Amniotic epithelial cell (primary cell): ENCODE measurements around the gene IGF1R.

Experiments
- DNase-seq: peaks from one replicate; pipeline ENCODE4 v3.0.0-alpha.2; 2010; ENCODE audit warnings: low read depth

The IGF1R gene

DNA sequence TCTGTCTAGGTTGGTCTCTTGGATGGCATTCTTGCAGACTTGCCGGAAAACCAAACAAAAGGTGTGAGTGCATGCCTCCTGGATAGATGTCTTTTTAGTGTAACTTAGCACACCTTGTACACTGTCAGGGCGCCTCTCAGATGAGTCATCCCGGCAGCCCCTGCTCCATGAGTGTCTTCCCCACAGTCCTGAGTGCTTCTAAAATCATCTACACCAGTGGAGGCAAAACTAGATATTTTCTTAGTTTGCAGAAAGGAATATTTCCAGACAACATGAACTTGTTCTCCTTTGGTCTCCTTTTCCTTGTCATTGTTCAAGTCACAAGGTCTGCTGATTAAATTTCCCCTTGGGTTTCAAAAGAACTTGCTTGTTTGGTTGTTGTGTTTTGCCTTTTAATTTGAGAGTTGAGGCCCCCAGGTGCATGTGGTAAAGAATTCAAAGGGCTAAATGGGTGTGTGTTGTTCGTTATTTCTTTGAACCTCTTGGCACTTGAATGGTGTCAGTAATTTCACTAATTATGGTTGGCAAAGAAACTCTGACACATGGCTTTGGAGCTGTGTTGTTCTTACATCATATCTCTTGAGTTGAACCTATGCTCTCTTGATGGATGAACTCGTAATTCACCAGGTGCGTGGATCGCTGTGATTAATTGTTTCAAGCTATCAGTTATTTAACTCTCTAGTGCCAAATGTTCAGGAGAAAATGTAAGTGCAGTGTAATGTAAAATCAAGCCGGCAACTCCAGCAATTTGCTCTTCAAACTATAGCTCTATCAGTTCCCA lies 98.2 kb downstream of the IGF1R start:
- DNase-seq, result no peak

GRCh38 chr15:98751767-98752166 lies 103.4 kb downstream of the IGF1R start:
- peak; percentile 12 for DNase-seq

- DNase-seq, result peak; percentile 58
Observed at GRCh38 chr15:98753726-98754656, 105.7 kb downstream of the IGF1R start.

DNA sequence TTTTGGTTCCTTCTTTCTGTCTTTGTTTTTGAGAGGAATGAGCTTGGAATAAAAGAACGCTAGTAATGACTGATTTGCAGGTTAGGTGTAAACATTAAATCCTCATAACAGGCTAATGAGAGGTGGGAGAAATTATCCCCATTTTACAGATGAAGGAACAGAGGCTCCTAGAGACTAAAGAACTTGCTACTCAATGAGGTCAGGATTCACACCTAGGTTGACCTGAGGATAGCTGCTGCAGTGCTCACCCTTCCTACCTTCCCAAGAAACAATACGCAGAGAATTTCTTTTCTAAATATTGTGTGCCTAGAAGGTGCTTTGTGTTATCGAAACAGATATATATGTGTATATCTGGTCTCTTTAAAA lies 106.3 kb downstream of the IGF1R start:
- no peak for DNase-seq

DNA sequence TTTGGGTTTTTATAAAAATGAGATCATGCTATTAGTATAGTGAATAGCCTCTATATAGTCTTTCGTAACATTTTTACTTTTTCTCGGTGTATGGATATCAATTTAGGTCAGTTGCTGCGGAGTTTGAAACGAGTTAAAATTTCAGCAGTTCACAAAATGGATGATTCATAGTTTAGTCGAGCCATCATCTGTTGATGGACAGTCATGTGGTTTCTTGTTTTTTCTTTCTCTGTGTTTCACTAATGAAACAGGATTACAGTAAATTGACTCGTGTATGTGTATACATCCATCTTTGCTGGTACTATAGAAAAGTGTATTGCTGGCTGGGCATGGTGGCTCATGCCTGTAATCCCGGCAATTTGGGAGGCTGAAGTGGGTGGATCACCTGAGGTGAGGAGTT lies 106.8 kb downstream of the IGF1R start:
- DNase-seq, result peak; percentile 63

GRCh38 chr15:98755781-98756180 lies 107.4 kb downstream of the IGF1R start:
- DNase-seq, result peak; percentile 29

GRCh38 chr15:98758224-98758623 lies 109.9 kb downstream of the IGF1R start:
- DNase-seq, result no peak

GRCh38 chr15:98759277-98759676 lies 110.9 kb downstream of the IGF1R start:
- no peak for DNase-seq

- no peak for DNase-seq
Observed at GRCh38 chr15:98760112-98760826, 111.9 kb downstream of the IGF1R start.

DNA sequence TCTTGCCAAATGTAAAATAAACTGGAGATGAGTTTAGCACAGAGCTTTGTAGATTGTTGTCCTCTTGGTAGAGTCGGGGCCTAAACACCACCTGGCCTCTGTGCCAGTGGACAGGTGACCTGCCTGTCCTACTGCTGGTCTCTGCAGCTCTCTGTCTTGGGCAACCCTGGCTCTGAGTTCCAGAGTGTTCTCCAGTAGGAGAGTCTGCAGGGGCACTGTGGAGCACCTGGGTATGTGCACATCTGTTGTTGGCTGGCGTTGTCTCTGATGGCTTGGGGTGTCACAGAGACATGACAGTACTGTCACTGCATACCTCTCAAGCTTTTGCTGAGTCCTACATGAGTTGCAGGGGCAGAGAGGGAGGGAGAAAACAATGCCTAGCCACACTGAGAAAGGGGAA lies 112.6 kb downstream of the IGF1R start:
- DNase-seq, result no peak

DNA sequence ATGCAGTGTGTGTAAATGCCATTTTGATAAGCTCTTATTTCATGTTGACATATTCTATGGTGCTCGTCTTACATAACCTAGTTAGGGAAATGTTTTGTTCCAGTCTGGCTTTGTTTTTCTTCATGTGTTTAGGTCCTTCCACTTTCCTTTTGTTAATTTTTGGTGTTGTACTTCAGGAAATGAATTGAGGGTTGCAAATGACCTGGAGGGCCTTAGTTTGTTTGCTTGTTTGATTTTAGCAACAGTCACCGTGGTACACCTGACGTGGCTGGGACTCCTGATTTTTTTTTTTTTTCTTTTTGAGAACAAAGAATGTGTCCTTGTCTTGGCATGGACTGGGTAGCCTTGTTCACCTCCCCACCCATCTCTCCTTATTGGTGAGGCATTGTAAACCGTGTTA lies 114.8 kb downstream of the IGF1R start:
- no peak for DNase-seq

DNA sequence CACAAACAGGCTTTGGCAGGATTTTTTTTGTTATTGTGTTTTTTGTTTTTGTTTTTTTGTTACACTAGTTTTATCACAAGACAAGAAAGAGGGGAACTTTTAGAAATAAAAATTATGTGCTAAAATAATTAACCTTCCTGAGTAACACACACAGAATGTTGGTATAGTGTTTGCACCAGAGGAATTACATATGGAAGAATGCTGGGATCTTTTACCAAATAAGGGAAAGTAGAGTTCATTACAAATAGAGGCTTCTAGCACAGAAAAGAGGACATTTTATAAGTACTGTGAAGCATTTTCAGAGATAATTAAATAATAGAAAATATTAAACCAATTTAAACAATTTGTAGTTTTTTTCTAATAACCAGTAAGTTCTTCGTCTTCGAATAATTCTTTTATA lies 116.0 kb downstream of the IGF1R start:
- no peak for DNase-seq

GRCh38 chr15:98765610-98766009 lies 117.3 kb downstream of the IGF1R start:
- peak; percentile 21 for DNase-seq

DNA sequence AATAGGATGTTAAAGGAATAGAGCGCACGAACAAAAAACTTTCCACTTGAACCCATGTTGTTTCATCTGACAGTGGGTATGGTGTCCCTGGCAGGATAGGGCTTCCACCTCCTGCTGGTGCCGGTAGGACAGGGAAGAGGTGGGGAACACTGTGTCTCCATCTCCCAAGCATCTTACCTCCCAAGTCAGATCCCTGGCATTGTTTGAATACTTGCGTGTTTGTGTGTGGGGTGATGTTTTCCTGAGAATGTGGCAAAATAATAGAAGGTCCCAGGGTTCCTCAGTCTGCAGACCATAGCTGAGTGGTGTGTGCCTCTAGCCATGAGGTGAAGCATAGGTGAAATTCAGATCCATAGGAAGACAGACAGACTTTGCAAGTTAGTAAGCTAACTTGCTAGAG lies 119.4 kb downstream of the IGF1R start:
- peak; percentile 23 for DNase-seq

- DNase-seq, result no peak
Observed at GRCh38 chr15:98769867-98770266, 121.5 kb downstream of the IGF1R start.

GRCh38 chr15:98770984-98771383 lies 122.6 kb downstream of the IGF1R start:
- DNase-seq, result no peak

GRCh38 chr15:98771541-98771940 lies 123.2 kb downstream of the IGF1R start:
- peak; percentile 37 for DNase-seq

DNA sequence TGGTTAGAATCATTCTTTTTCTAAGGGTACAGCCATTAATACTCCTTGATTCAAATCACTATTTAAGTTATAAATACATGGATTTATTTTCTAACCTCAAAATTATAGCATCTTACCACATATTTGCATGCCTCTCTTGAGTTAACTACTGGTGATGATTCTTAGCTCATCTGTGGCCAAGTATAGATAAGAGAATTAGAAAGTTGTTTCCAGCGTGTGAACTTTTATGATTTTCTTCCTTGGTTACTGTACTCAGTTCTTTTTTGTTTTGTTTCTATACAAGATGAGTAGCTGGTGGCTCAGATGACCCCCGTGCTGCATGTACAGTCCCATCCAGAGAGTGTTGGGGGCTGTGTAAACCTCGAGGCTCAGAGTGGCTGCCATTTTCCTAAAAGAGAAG lies 124.6 kb downstream of the IGF1R start:
- no peak for DNase-seq

DNA sequence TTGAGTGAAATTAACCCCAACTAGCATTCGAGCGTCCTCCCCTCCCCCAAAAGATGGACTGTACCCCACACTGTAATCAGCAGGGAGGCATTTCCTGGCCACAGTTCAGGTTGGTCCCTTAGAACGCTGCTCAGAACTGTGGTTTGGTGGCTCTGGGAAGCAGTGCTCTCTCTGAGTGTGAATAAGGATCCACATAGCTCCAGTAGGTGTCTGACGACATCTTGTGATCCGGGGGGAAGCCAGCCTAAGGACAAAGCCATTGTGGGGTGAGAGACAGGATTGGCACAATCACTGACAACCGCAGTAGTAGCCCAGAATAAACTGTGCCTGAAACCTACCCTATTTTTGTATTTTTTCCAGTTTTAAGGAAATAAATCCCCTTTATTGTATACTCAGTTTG lies 125.3 kb downstream of the IGF1R start:
- no peak for DNase-seq

DNA sequence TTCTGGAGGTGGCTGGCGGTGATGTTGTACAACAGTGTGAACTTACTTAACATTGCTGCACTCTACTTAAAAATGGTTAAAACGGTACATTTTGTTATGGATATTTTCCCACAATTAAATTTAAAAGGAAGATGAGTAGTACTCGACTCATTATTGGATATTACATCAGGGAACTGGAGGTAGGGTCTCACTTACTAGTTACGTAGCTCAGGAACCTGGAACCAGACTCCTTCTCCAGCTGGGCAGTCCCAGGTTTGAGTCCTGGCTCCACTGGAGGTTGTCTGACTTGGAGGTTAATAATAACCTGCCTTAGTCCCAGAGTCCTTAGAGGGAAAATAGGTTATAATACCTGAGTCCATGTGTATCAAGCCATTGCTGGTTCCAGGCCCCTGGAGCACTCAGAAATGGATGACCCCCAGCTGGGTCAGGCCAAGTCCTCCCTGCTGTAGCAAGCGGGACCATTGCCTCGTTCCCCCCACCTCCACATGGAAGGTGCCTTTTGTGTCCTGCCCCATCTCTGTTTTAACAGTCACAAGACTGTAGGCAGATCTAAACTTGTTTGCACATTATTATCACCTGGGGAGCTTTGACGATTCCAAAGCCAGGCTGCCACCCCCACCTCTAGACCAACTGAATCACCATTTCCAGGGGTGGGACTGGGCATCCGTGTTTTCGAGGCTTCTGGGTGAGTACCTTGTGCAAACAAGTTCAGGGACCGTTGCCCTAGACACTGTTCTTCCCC lies 126.6 kb downstream of the IGF1R start:
- DNase-seq, result no peak

DNA sequence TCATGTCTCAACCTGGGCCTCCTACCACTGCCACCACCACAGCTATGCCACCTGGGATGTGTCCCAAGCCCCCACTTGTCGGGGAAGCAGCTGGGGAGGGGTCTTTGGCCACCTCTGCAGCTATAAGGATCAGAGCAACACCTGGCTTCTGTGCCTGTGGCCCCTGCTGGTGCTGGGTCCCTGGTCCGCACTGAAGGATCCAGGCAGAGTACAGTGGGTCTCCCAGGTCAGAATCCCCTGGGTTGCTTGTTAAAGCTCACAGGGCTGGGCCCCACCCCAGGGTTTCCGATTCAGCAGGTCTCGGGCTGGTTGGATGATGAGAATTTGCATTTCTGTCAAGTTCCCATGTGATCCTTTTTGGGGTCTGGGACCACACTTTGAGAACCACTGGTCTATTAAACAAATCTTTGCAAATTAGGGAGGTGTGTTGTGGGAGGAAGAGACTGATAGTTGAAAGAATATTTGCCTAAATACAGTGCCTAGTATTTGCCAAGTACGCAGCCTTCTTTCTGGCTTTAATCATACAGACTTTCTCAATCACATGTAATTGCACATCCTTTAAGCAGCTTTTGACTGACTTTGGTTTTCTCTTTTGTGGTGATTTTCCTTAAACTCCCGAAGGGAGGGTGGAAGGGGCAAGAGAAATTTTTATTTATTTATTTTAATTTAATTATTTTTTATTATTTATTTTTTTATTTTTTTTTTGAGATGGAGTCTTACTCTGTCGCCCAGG lies 127.3 kb downstream of the IGF1R start:
- DNase-seq, result no peak
